Rectal smooth muscle tissue (tissue), 1 donor: ENCODE results near the gene KIAA1586.
"Not testable (repeated sequence)": the region's sequence is repeated elsewhere in the genome, so short reads cannot be mapped to it uniquely, and the experiment has no call there.

Experiments
- H3K27ac ChIP-seq: one replicate; pipeline ENCODE4 v1.7.0; 2013; ENCODE audit warnings: low read depth, low read length, inconsistent platforms
- H3K27me3 ChIP-seq: one replicate; pipeline ENCODE4 v1.7.0; 2013; ENCODE audit warnings: low read length; ENCODE audit not compliant: control insufficient read depth, insufficient read depth
- H3K36me3 ChIP-seq: one replicate; pipeline ENCODE4 v1.7.0; 2013; ENCODE audit warnings: low read length; ENCODE audit not compliant: control insufficient read depth, insufficient read depth
- H3K4me1 ChIP-seq: one replicate; pipeline ENCODE4 v1.7.0; 2013; ENCODE audit warnings: low read length; ENCODE audit not compliant: control insufficient read depth, insufficient read depth
- H3K4me3 ChIP-seq: one replicate; pipeline ENCODE4 v1.7.0; 2013; ENCODE audit warnings: low read length
- H3K9ac ChIP-seq: one replicate; pipeline ENCODE4 v1.7.0; 2013; ENCODE audit warnings: low read length

Gene KIAA1586

GRCh38 chr6:57024775-57025174 is 21.7 kb upstream of the KIAA1586 start:
- H3K36me3 ChIP-seq = no peaks in the 10 kb centered on the region
- H3K27me3 ChIP-seq = no peaks in the 10 kb centered on the region
- no peak overlapping the region for H3K4me3 ChIP-seq
- H3K4me1 ChIP-seq = no peaks in the 10 kb centered on the region
- H3K27ac ChIP-seq = no peak overlapping the region
- H3K9ac ChIP-seq = no peak overlapping the region

- no peak overlapping the region for H3K4me3 ChIP-seq
- H3K36me3 ChIP-seq = no peaks in the 10 kb centered on the region
- H3K4me1 ChIP-seq = no peaks in the 10 kb centered on the region
- H3K9ac ChIP-seq = no peak overlapping the region
- no peaks in the 10 kb centered on the region for H3K27me3 ChIP-seq
- H3K27ac ChIP-seq = no peak overlapping the region
Observed at GRCh38 chr6:57026001-57026400, 20.5 kb upstream of the KIAA1586 start.

- Histone ChIP-seq H3K4me3 (no peak overlapping the region), H3K27ac (no peak overlapping the region), H3K9ac (no peak overlapping the region), H3K4me1 (no peaks in the 10 kb centered on the region), H3K36me3 (no peaks in the 10 kb centered on the region), H3K27me3 (no peaks in the 10 kb centered on the region)
Observed at GRCh38 chr6:57027301-57027700, 19.2 kb upstream of the KIAA1586 start.

GRCh38 chr6:57029213-57029612 is 17.3 kb upstream of the KIAA1586 start:
- Histone ChIP-seq H3K36me3 (no peaks in the 10 kb centered on the region), H3K4me3 (no peak overlapping the region), H3K9ac (no peak overlapping the region), H3K4me1 (no peaks in the 10 kb centered on the region), H3K27ac (no peak overlapping the region), H3K27me3 (no peaks in the 10 kb centered on the region)

- Histone ChIP-seq H3K27ac (no peak overlapping the region), H3K27me3 (no peaks in the 10 kb centered on the region), H3K4me3 (no peak overlapping the region), H3K9ac (no peak overlapping the region), H3K36me3 (no peaks in the 10 kb centered on the region), H3K4me1 (no peaks in the 10 kb centered on the region)
Observed at GRCh38 chr6:57033228-57033627, 13.3 kb upstream of the KIAA1586 start.

- Histone ChIP-seq H3K36me3 (no peaks in the 10 kb centered on the region), H3K4me1 (no peaks in the 10 kb centered on the region), H3K4me3 (no peak overlapping the region), H3K9ac (no peak overlapping the region), H3K27ac (no peak overlapping the region), H3K27me3 (no peaks in the 10 kb centered on the region)
Observed at GRCh38 chr6:57035549-57035948, 10.9 kb upstream of the KIAA1586 start.

- no peaks in the 10 kb centered on the region for H3K36me3 ChIP-seq
- no peak overlapping the region for H3K27ac ChIP-seq
- no peak overlapping the region for H3K4me3 ChIP-seq
- H3K4me1 ChIP-seq = no peaks in the 10 kb centered on the region
- no peak overlapping the region for H3K9ac ChIP-seq
- H3K27me3 ChIP-seq = no peaks in the 10 kb centered on the region
Observed at GRCh38 chr6:57038906-57039305, 7.6 kb upstream of the KIAA1586 start.

GRCh38 chr6:57040011-57040410 is 6.5 kb upstream of the KIAA1586 start:
- H3K4me3 ChIP-seq = no peak overlapping the region
- no peaks in the 10 kb centered on the region for H3K27me3 ChIP-seq
- H3K36me3 ChIP-seq = no peaks in the 10 kb centered on the region
- H3K27ac ChIP-seq = no peak overlapping the region
- H3K9ac ChIP-seq = no peak overlapping the region
- H3K4me1 ChIP-seq = no peaks in the 10 kb centered on the region

GRCh38 chr6:57044061-57044460 is 2.4 kb upstream of the KIAA1586 start:
- H3K27ac ChIP-seq, H3K4me1 ChIP-seq, H3K9ac ChIP-seq, H3K36me3 ChIP-seq, H3K27me3 ChIP-seq, H3K4me3 ChIP-seq: not testable (repeated sequence)

GRCh38 chr6:57044568-57044967 is 1.9 kb upstream of the KIAA1586 start:
- H3K4me3 ChIP-seq = no peak overlapping the region
- no peaks in the 10 kb centered on the region for H3K27me3 ChIP-seq
- no peak overlapping the region for H3K9ac ChIP-seq
- H3K27ac ChIP-seq = no peak overlapping the region
- no peaks in the 10 kb centered on the region for H3K36me3 ChIP-seq
- H3K4me1 ChIP-seq = peaks cover 8% of the 10 kb centered on the region

GRCh38 chr6:57047257-57047585 is 728 bp downstream of the KIAA1586 start:
- not testable (repeated sequence) for H3K27ac ChIP-seq, H3K4me3 ChIP-seq, H3K9ac ChIP-seq, H3K4me1 ChIP-seq, H3K36me3 ChIP-seq, H3K27me3 ChIP-seq

- not testable (repeated sequence) for H3K27ac ChIP-seq
Observed at GRCh38 chr6:57047859-57048258, 1.4 kb downstream of the KIAA1586 start.

GRCh38 chr6:57048577-57048976 is 2.1 kb downstream of the KIAA1586 start:
- peaks cover 8% of the 10 kb centered on the region for H3K4me1 ChIP-seq
- no peak overlapping the region for H3K27ac ChIP-seq
- no peaks in the 10 kb centered on the region for H3K27me3 ChIP-seq
- no peaks in the 10 kb centered on the region for H3K36me3 ChIP-seq
- no peak overlapping the region for H3K9ac ChIP-seq
- no peak overlapping the region for H3K4me3 ChIP-seq

More at GRCh38 chr6:57047859-57048258, 1.4 kb downstream of the KIAA1586 start:
- not testable (repeated sequence) for H3K9ac ChIP-seq, H3K27me3 ChIP-seq, H3K4me1 ChIP-seq, H3K36me3 ChIP-seq
- H3K4me3 ChIP-seq = peak overlapping the region; percentile 8

- Histone ChIP-seq H3K9ac (no peak overlapping the region), H3K4me1 (no peaks in the 10 kb centered on the region), H3K36me3 (peaks cover 2% of the 10 kb centered on the region), H3K27ac (no peak overlapping the region), H3K4me3 (no peak overlapping the region), H3K27me3 (no peaks in the 10 kb centered on the region)
Observed at GRCh38 chr6:57063847-57064246, 17.4 kb downstream of the KIAA1586 start.
